ENCODE data around the gene EVA1A. TPM values are rescaled to one million over a fixed set of nuclear protein-coding genes. Genes with fewer than 3 reads are reported as not detected.

The EVA1A gene
- total RNA-seq, 1 experiment from 2014 or later: 0.68 TPM

GRCh38 chr2:75600461-75601011 lies 39.8 kb upstream of the EVA1A start:
- H2BK12ac ChIP-seq (ENCODE audit: insufficient read length, low read depth, low read length): no peak overlapping the region
- H3K18ac ChIP-seq (ENCODE audit: insufficient read length, low read depth, low read length): no peak overlapping the region
- H2BK20ac ChIP-seq (ENCODE audit: low read depth, low read length, poor library complexity, severe bottlenecking): no peak overlapping the region
- TF ChIP-seq CTCF (conservative IDR thresholded peaks at IDR 0.05): no peak
- no peaks in the 10 kb centered on the region; a peak in 2 of 7 replicates for H3K36me3 Mint-ChIP-seq (ENCODE audit: insufficient read depth in 1 of 3, low read depth in 3 of 3)
- H3K9me3 Mint-ChIP-seq: no peaks in the 10 kb centered on the region
- no peak overlapping the region for H3K23ac ChIP-seq (ENCODE audit: insufficient read length, low read depth, low read length)
- no peak overlapping the region for H3K4me2 ChIP-seq (ENCODE audit: insufficient read depth, insufficient read length, low read length)
- no peak overlapping the region for H2AFZ ChIP-seq (ENCODE audit: low read length)
- no peaks in the 10 kb centered on the region for H3K79me2 ChIP-seq (ENCODE audit: insufficient read depth, low read length)
- no peaks in the 10 kb centered on the region for H3K79me1 ChIP-seq (ENCODE audit: insufficient read depth, low read depth, low read length, poor library complexity, severe bottlenecking)
- no peak overlapping the region for H3K9ac ChIP-seq (ENCODE audit: extremely low read depth, insufficient read length, low read length)
- no CpG with 5 or more reads among the region's 4 CpGs for WGBS (ENCODE audit: extremely low coverage, insufficient read length, low lambda C conversion rate)
- DNase-seq: no peak
- peaks cover 5% of the 10 kb centered on the region for H3K27me3 Mint-ChIP-seq (ENCODE audit: low read depth)
- no peak overlapping the region for H2BK5ac ChIP-seq (ENCODE audit: insufficient read length, low read length)
- H2AK5ac ChIP-seq (ENCODE audit: insufficient read length, low read length): no peak overlapping the region
- H3K27ac ChIP-seq (ENCODE audit: insufficient read length, low read depth, low read length): no peak overlapping the region
- no peaks in the 10 kb centered on the region for H3K9me3 ChIP-seq (ENCODE audit: control insufficient read depth, low read depth, low read length)
- H3K4me1 ChIP-seq (ENCODE audit: insufficient read depth, low read length): no peaks in the 10 kb centered on the region
- no peak overlapping the region for H3K56ac ChIP-seq (ENCODE audit: insufficient read length, low read depth, low read length)
- H4K8ac ChIP-seq (replicated peaks; ENCODE audit: insufficient read length, low read depth, low read length): no peak overlapping the region
- peaks cover 3% of the 10 kb centered on the region for H3K23me2 ChIP-seq (ENCODE audit: insufficient read length, low read depth, low read length, poor library complexity, severe bottlenecking)
- no peaks in the 10 kb centered on the region for H3K4me1 Mint-ChIP-seq
- H3K27ac Mint-ChIP-seq: no peak overlapping the region
- H2BK120ac ChIP-seq (ENCODE audit: low read depth, low read length, poor library complexity, severe bottlenecking): no peak overlapping the region
- H3K4me3 Mint-ChIP-seq: no peak overlapping the region
- H4K20me1 ChIP-seq (ENCODE audit: control insufficient read depth, insufficient read depth, insufficient read length): no peaks in the 10 kb centered on the region
- H4K91ac ChIP-seq (ENCODE audit: insufficient read length, low read depth, low read length): no peak overlapping the region
- no peak overlapping the region for H3K4ac ChIP-seq (ENCODE audit: low read depth, low read length)
- H4K5ac ChIP-seq (ENCODE audit: insufficient read length, low read depth, low read length): no peak overlapping the region
- no peaks in the 10 kb centered on the region for H3K27me3 ChIP-seq (ENCODE audit: insufficient read depth, low read length)
- no peak overlapping the region for H2BK15ac ChIP-seq (ENCODE audit: low read depth, low read length)
- no peak overlapping the region for H3T11ph ChIP-seq (ENCODE audit: low read length)
- no peak overlapping the region for H3K14ac ChIP-seq (ENCODE audit: insufficient read depth, low read length)

Measured in H9 (cell line).